GM19025 (cell line): ENCODE results near the gene PROK1.

Experiments used
- ATAC-seq: cut with Tn5 transposase; IDR thresholded peaks from one replicate; pipeline ENCODE4 v1.9.1; 2021; ENCODE audit warnings: mild to moderate bottlenecking, low read depth, moderate library complexity; ENCODE audit not compliant: unreplicated experiment

The PROK1 gene

GRCh38 chr1:110485725-110486124 is 34.8 kb downstream of the PROK1 start:
- ATAC-seq, result no peak

- ATAC-seq, result no peak
Measured at GRCh38 chr1:110487726-110488125, 36.8 kb downstream of the PROK1 start.

GRCh38 chr1:110488161-110488560 is 37.2 kb downstream of the PROK1 start:
- ATAC-seq, result no peak

GRCh38 chr1:110488867-110489266 is 37.9 kb downstream of the PROK1 start:
- no peak for ATAC-seq

- no peak for ATAC-seq
Measured at GRCh38 chr1:110489406-110489805, 38.5 kb downstream of the PROK1 start.

GRCh38 chr1:110489973-110490542 is 39.1 kb downstream of the PROK1 start:
- no peak for ATAC-seq

GRCh38 chr1:110490791-110491451 is 40.0 kb downstream of the PROK1 start:
- ATAC-seq, result no peak

- no peak for ATAC-seq
Measured at GRCh38 chr1:110492573-110492972, 41.6 kb downstream of the PROK1 start.

- ATAC-seq, result no peak
Measured at GRCh38 chr1:110493059-110493699, 42.2 kb downstream of the PROK1 start.

GRCh38 chr1:110494036-110494435 is 43.1 kb downstream of the PROK1 start:
- ATAC-seq, result no peak

- ATAC-seq, result no peak
Measured at GRCh38 chr1:110494522-110495406, 43.8 kb downstream of the PROK1 start.

- no peak for ATAC-seq
Measured at GRCh38 chr1:110495926-110496600, 45.1 kb downstream of the PROK1 start.

GRCh38 chr1:110498270-110498669 is 47.3 kb downstream of the PROK1 start:
- no peak for ATAC-seq

GRCh38 chr1:110501488-110502132 is 50.7 kb downstream of the PROK1 start:
- ATAC-seq, result no peak

GRCh38 chr1:110502402-110503151 is 51.6 kb downstream of the PROK1 start:
- no peak for ATAC-seq

- ATAC-seq, result no peak
Measured at GRCh38 chr1:110503471-110503870, 52.5 kb downstream of the PROK1 start.

GRCh38 chr1:110504226-110504625 is 53.3 kb downstream of the PROK1 start:
- no peak for ATAC-seq

- no peak for ATAC-seq
Measured at GRCh38 chr1:110505596-110505995, 54.6 kb downstream of the PROK1 start.

- ATAC-seq, result no peak
Measured at GRCh38 chr1:110506541-110506940, 55.6 kb downstream of the PROK1 start.
